GM12801 (cell line): Measurements from ENCODE around the gene PEX14.

Experiments used
- CTCF ChIP-seq: IDR thresholded peaks from one replicate; pipeline ENCODE4 v1.5.1; 2011; ENCODE audit warnings: control low read depth; ENCODE audit not compliant: insufficient read length; ENCODE audit errors: extremely low read depth

PEX14 gene

GRCh38 chr1:10569531-10569930 is 94.8 kb downstream of the PEX14 start:
- no peak for TF ChIP-seq CTCF

- TF ChIP-seq CTCF: no peak
Measured at GRCh38 chr1:10575616-10576015, 100.9 kb downstream of the PEX14 start.

GRCh38 chr1:10578070-10578469 is 103.3 kb downstream of the PEX14 start:
- TF ChIP-seq CTCF: no peak

GRCh38 chr1:10583641-10584040 is 108.9 kb downstream of the PEX14 start:
- no peak for TF ChIP-seq CTCF

GRCh38 chr1:10585242-10585641 is 110.5 kb downstream of the PEX14 start:
- no peak for TF ChIP-seq CTCF

- TF ChIP-seq CTCF: no peak
Measured at GRCh38 chr1:10586125-10586524, 111.4 kb downstream of the PEX14 start.

GRCh38 chr1:10588640-10589039 is 113.9 kb downstream of the PEX14 start:
- no peak for TF ChIP-seq CTCF

GRCh38 chr1:10589074-10589473 is 114.3 kb downstream of the PEX14 start:
- no peak for TF ChIP-seq CTCF
